Left kidney (tissue), 2 donors: Measurements from ENCODE around the gene PTPRM. TPM values are rescaled to one million over a fixed set of nuclear protein-coding genes. Genes with fewer than 3 reads are reported as not detected.

Source experiments
- DNase-seq: peaks from one replicate; pipeline ENCODE4 v3.0.0-alpha.2; 2013
- polyA plus RNA-seq: library from polyadenylated mRNA; unstranded; fragments of 120-200 nt; gene quantifications from one replicate; pipeline ENCODE4 v1.2.1, GENCODE V29; 2013; ENCODE audit not compliant: insufficient read length

Gene PTPRM
- polyA plus RNA-seq, 1 donor, result 107 TPM

- DNase-seq, result no peak
Measured at GRCh38 chr18:8287196-8287885, 720.2 kb downstream of the PTPRM start.

GRCh38 chr18:8288472-8289195 lies 721.5 kb downstream of the PTPRM start:
- peak; percentile 30 for DNase-seq

DNA sequence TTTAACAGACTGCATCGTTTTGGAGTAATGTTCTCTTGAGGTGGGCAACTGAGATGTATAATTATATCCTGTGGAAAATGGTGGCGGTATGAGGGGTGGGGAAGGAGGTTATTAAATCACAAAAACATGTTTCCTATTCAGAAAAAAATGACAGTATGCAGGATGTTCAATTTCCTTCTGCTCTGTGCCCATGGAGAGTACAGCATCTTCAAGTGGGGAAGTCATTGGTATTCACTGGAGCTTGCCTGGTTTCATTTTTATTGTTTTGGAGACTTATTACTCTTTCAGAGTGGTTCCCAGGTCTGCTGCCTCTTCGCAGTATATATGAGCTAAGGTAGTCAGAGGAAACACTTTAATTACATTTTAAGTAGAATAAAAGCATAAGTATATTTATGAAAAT lies 723.3 kb downstream of the PTPRM start:
- DNase-seq, result no peak

GRCh38 chr18:8290913-8291312 lies 723.8 kb downstream of the PTPRM start:
- DNase-seq, result no peak

DNA sequence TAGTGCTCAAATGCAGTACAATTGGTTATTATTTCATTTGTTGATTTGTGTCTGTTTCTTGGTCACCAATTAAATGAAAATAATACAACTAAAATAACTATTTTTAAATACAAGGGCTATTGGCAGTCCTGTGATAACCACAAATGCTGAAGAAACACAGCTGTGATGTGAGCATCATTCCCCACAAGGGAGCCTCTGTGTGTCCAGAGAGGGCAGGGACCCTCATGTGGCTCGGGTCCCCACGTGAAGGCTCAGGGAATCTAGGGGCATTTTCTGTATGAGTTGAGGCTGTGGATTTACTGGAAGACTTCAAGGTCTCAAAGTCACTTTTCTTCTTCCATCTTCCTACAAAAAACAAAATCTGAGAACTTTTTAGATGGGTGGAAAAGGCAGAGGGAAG lies 726.1 kb downstream of the PTPRM start:
- DNase-seq, result no peak

- peak; percentile 19 for DNase-seq
Measured at GRCh38 chr18:8296886-8297616, 729.9 kb downstream of the PTPRM start.

DNA sequence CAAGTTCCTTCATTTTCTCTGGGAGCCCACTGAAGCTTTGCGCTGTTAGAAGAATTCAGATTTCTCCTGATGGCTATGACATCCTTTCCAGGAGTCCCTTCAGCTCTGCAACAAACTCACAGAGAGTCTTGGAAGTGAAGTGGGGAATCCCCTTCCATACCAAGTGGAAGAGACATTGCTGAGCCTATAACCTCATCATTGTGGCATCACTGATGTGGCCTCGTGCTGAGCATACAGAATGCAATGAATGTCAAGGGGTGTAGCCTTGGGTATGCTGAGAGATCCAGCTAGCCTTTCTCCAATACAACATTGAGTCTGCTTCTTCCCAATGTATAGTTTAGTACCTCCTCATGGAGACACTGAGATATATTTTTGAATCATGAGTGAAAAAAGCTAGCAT lies 731.1 kb downstream of the PTPRM start:
- no peak for DNase-seq

- no peak for DNase-seq
Measured at GRCh38 chr18:8299054-8299980, 732.2 kb downstream of the PTPRM start.

- DNase-seq, result no peak
Measured at GRCh38 chr18:8300751-8301410, 733.8 kb downstream of the PTPRM start.

DNA sequence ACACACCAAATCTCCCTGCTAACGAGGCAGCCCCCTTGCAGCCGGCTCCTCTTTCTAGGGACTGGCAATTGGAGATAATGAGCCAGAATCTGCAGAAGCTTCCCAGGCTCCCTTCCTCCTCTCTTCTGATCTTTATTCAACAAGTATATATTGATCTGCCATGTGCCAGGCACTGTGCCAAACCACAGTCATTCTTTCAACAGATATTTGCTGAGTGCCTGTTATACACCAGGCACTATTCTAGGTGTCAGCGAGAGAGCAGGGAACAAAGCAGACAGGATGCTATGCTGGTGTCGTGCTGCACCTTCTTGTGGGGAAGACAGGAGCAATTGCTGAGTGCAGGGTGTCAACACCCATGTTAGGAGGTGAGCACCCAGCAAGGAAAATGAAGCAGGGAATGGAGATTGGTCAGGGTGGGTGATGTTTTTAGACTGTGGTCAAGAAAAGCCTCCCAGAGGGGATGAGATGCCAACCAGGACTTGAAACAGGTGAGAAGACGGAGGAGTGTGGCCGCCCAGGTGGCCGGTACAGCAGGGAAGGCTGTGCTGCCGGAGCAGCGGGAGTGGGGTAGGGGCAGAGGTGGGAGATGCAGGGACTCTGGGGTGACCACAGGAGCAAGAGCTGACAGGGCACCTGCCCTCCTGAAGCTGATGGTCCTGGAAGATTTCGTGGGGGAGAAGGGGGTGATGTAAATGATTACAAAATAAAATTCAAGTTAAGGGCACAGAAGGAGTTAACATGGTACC lies 734.5 kb downstream of the PTPRM start:
- DNase-seq, result no peak

GRCh38 chr18:8303151-8303755 lies 736.1 kb downstream of the PTPRM start:
- no peak for DNase-seq

- DNase-seq, result no peak
Measured at GRCh38 chr18:8307960-8308359, 740.8 kb downstream of the PTPRM start.

DNA sequence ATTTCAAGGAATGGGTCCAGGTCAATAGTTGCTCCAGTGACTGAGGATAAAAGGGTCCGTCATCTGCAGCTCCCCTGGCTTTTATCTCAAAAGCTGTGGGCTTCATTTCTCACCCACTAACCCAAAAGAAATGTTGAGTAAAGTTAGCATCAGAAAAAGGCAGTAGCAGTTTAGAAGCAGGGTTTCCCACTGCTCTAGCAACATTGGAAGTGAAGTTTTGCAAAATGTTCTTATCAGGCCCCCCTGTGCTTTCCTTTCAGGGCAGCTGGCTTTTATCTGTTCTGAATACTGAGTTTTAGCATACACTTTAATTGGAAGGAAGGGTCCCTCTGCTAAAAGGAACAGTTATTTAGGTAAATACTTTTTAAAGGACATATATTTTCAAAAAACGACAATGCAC lies 745.9 kb downstream of the PTPRM start:
- DNase-seq, result no peak

GRCh38 chr18:8314124-8314523 lies 747.0 kb downstream of the PTPRM start:
- no peak for DNase-seq

GRCh38 chr18:8319798-8320489 lies 752.8 kb downstream of the PTPRM start:
- DNase-seq, result no peak

DNA sequence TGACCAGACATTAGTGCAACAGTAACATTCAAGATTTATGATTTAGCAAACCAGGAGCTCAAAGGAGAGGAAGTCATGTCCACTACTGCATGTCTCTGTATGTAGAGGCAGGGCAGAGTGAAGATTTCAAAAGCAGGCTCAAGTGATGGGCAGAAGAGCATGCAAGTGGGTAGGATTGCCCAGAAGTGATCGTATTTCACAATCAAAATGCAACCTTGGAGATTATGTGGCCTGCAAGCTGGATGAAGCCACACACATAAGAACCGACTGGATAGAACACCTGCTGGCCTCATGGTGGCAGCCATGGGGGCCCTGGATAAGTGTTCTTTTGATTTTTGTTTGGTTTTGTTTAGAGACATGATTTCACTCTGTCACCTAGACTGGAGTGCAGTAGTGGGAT lies 755.4 kb downstream of the PTPRM start:
- DNase-seq, result no peak

- no peak for DNase-seq
Measured at GRCh38 chr18:8324343-8325065, 757.4 kb downstream of the PTPRM start.

DNA sequence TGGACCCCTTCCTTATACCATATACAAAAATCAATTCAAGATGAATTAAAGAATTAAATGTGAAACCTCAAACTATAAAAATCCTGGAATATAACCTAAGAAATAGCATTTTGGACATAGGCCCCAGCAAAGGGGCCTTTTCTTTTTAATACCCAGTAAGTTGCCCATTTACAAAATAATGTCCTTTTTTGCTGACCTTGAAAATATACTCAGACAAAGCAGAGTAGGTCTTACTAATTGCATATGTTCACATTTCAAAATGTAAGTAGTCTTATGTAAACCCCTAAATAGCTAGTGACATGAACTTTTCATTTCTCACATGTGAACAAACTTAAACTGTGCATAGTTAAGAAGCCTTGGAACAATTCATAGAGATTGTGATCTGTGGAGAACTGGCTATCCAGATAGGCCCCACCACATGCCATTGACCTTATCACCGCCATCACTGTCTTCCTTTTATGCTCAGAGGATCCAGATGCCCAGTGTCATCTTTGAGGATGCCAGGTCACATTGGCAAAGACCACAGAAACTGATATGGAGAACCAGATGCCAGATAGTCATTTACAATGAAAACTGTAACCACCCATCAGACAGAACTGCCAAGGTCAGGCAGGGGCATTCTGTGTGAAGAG lies 759.8 kb downstream of the PTPRM start:
- DNase-seq, result no peak
